WTC11 (cell line): ENCODE results near the gene PDZD2. TPM values are rescaled to one million over a fixed set of nuclear protein-coding genes. Genes with fewer than 3 reads are reported as not detected.

Experiments used
- ATAC-seq: fragments of 200-7000 bp; cut with Tn5 transposase; 2 replicates; pipeline ENCODE4 v1.10.0; 2021; ENCODE audit warnings: mild to moderate bottlenecking, moderate library complexity
- CTCF ChIA-PET: fragments of 300-600 bp; sonication (Branson Sonifier 250); formaldehyde crosslinking; loops from one replicate; lab custom pipeline; 2021; ENCODE audit warnings: antibody characterized with exemption; lab: Charles Lee
- POLR2A ChIA-PET: fragments of 350-600 bp; sonication (Branson Sonifier 250); formaldehyde crosslinking; loops from one replicate; lab custom pipeline; 2021; ENCODE audit warnings: antibody characterized with exemption; lab: Charles Lee
- DNase-seq: peaks from one replicate; pipeline ENCODE4 v3.0.0; 2021; ENCODE audit warnings: low spot score
- H3K27ac Mint-ChIP-seq: 2 replicates; pipeline ENCODE4 v1.8.0; 2021; ENCODE audit warnings: mixed read lengths
- H3K27me3 Mint-ChIP-seq: 2 replicates; pipeline ENCODE4 v1.8.0; 2021; ENCODE audit warnings: low read depth, mild to moderate bottlenecking, moderate library complexity, mixed read lengths
- H3K36me3 Mint-ChIP-seq: 2 replicates; pipeline ENCODE4 v1.8.0; 2021; ENCODE audit warnings: mixed read lengths
- H3K4me1 Mint-ChIP-seq: 2 replicates; pipeline ENCODE4 v1.8.0; 2022; ENCODE audit warnings: mixed read lengths
- H3K4me3 Mint-ChIP-seq: 2 replicates; pipeline ENCODE4 v1.8.0; 2021; ENCODE audit warnings: mild to moderate bottlenecking, moderate library complexity, mixed read lengths
- H3K9me3 Mint-ChIP-seq: 2 replicates; pipeline ENCODE4 v1.8.0; 2021; ENCODE audit warnings: mixed read lengths
- ATF1 ChIP-seq: sonication (generic); formaldehyde crosslinking; IDR thresholded peaks from 2 replicates; pipeline ENCODE4 v1.8.1; 2023; ENCODE audit warnings: mild to moderate bottlenecking, moderate library complexity, missing genetic modification reagents
- CBFB ChIP-seq: sonication (generic); formaldehyde crosslinking; IDR thresholded peaks from 2 replicates; pipeline ENCODE4 v1.8.1; 2022; ENCODE audit warnings: mild to moderate bottlenecking, low read depth, missing genetic modification reagents
- E2F1 ChIP-seq: sonication (generic); formaldehyde crosslinking; IDR thresholded peaks from 2 replicates; pipeline ENCODE4 v1.8.0; 2022; ENCODE audit warnings: mild to moderate bottlenecking, missing genetic modification reagents
- E2F4 ChIP-seq: sonication (generic); formaldehyde crosslinking; IDR thresholded peaks from 2 replicates; pipeline ENCODE4 v1.8.1; 2022; ENCODE audit warnings: low read depth, mild to moderate bottlenecking, moderate library complexity, missing genetic modification reagents, borderline replicate concordance
- FOXK1 ChIP-seq: sonication (generic); formaldehyde crosslinking; IDR thresholded peaks from 2 replicates; pipeline ENCODE4 v1.8.0; 2022; ENCODE audit warnings: mild to moderate bottlenecking, moderate library complexity, missing genetic modification reagents
- MYBL2 ChIP-seq: sonication (generic); formaldehyde crosslinking; IDR thresholded peaks from 2 replicates; pipeline ENCODE4 v1.8.1; 2023; ENCODE audit warnings: mild to moderate bottlenecking, moderate library complexity, missing genetic modification reagents
- OVOL2 ChIP-seq: fragments of 250-450 bp; sonication (Bioruptor Pico); IDR thresholded peaks from 2 replicates; pipeline ENCODE4 v1.9.0; 2021; ENCODE audit warnings: mild to moderate bottlenecking, borderline replicate concordance
- RELA ChIP-seq: sonication (generic); formaldehyde crosslinking; IDR thresholded peaks from 2 replicates; pipeline ENCODE4 v1.8.1; 2022; ENCODE audit warnings: missing genetic modification reagents, mild to moderate bottlenecking, borderline replicate concordance
- SMAD3 ChIP-seq: sonication (generic); formaldehyde crosslinking; IDR thresholded peaks from 2 replicates; pipeline ENCODE4 v1.8.0; 2022; ENCODE audit warnings: missing genetic modification reagents, mild to moderate bottlenecking, borderline replicate concordance
- SMAD4 ChIP-seq: sonication (generic); formaldehyde crosslinking; IDR thresholded peaks from 2 replicates; pipeline ENCODE4 v1.8.0; 2022; ENCODE audit warnings: mild to moderate bottlenecking, missing genetic modification reagents
- TEAD1 ChIP-seq: sonication (generic); formaldehyde crosslinking; IDR thresholded peaks from 2 replicates; pipeline ENCODE4 v1.8.0; 2022; ENCODE audit warnings: mild to moderate bottlenecking, missing genetic modification reagents
- TEAD4 ChIP-seq: sonication (generic); formaldehyde crosslinking; IDR thresholded peaks from 2 replicates; pipeline ENCODE4 v1.8.0; 2022; ENCODE audit warnings: mild to moderate bottlenecking, missing genetic modification reagents
- ZBTB21 ChIP-seq: sonication (generic); formaldehyde crosslinking; IDR thresholded peaks from 2 replicates; pipeline ENCODE4 v1.8.1; 2023; ENCODE audit warnings: mild to moderate bottlenecking, missing genetic modification reagents, borderline replicate concordance
- ZNF317 ChIP-seq: sonication (generic); formaldehyde crosslinking; IDR thresholded peaks from 2 replicates; pipeline ENCODE4 v1.8.1; 2023; ENCODE audit warnings: low read depth, mild to moderate bottlenecking, moderate library complexity, missing genetic modification reagents, borderline replicate concordance
- ZNF416 ChIP-seq: fragments of 250-450 bp; sonication (Bioruptor Pico); IDR thresholded peaks from 2 replicates; pipeline ENCODE4 v1.9.0; 2021; ENCODE audit warnings: mild to moderate bottlenecking, inconsistent platforms
- total RNA-seq: library from RNA; stranded (reverse); gene quantifications from 3 replicates; pipeline ENCODE4 v1.2.3, GENCODE V29; 2021
- TF ChIP-seq, protein P1 (sequence below): sonication (generic); formaldehyde crosslinking; IDR thresholded peaks from 2 replicates; pipeline ENCODE4 v1.8.1; 2023; ENCODE audit warnings: mild to moderate bottlenecking, moderate library complexity, missing genetic modification reagents
- TF ChIP-seq, protein P2 (sequence below): fragments of 200-600 bp; IDR thresholded peaks from 2 replicates; pipeline ENCODE4 v1.8.0; 2022; ENCODE audit warnings: antibody characterized with exemption
- TF ChIP-seq, protein P3 (sequence below): sonication (generic); formaldehyde crosslinking; IDR thresholded peaks from 2 replicates; pipeline ENCODE4 v1.8.0; 2023; ENCODE audit warnings: mild to moderate bottlenecking, missing genetic modification reagents
- TF ChIP-seq, protein P4 (sequence below): sonication (generic); formaldehyde crosslinking; IDR thresholded peaks from 2 replicates; pipeline ENCODE4 v1.8.1; 2022; ENCODE audit warnings: low read depth, missing genetic modification reagents, borderline replicate concordance
- TF ChIP-seq, protein P5 (sequence below): sonication (generic); formaldehyde crosslinking; IDR thresholded peaks from 2 replicates; pipeline ENCODE4 v1.8.1; 2022; ENCODE audit warnings: mild to moderate bottlenecking, missing genetic modification reagents, moderate library complexity, borderline replicate concordance

PDZD2 gene
- total RNA-seq, 1 experiment from 2014 or later = 11.4 TPM

DNA sequence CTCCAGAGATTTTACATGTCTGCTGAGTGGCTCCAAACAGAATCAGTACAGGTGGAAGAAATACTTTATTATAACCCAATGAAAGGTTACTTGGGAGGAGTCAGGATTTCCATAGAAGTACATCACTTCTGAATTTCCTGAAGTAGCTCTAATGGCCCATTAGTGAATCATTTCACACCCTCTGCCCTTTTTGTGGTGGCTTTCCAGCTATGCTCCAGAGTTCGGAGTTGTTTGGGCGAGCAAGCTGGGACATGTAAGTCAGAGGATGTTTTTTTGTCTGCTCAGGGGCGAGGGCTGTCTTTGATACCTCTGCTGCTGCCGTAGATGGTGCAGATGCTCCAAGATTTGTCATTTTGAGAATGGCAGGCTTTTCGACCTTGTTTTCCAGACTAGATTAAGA is 309.1 kb downstream of the PDZD2 start (continued):
- TF ChIP-seq E2F4 (CRISPR knock-in tag) (no peak), ATF1 (no peak), E2F1 (no peak), CBFB (CRISPR knock-in tag) (no peak), RELA (CRISPR knock-in tag) (no peak)
- TF ChIP-seq, protein P1, sequence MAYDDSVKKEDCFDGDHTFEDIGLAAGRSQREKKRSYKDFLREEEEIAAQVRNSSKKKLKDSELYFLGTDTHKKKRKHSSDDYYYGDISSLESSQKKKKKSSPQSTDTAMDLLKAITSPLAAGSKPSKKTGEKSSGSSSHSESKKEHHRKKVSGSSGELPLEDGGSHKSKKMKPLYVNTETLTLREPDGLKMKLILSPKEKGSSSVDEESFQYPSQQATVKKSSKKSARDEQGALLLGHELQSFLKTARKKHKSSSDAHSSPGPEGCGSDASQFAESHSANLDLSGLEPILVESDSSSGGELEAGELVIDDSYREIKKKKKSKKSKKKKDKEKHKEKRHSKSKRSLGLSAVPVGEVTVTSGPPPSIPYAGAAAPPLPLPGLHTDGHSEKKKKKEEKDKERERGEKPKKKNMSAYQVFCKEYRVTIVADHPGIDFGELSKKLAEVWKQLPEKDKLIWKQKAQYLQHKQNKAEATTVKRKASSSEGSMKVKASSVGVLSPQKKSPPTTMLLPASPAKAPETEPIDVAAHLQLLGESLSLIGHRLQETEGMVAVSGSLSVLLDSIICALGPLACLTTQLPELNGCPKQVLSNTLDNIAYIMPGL = no peak
- TF ChIP-seq, protein P2, sequence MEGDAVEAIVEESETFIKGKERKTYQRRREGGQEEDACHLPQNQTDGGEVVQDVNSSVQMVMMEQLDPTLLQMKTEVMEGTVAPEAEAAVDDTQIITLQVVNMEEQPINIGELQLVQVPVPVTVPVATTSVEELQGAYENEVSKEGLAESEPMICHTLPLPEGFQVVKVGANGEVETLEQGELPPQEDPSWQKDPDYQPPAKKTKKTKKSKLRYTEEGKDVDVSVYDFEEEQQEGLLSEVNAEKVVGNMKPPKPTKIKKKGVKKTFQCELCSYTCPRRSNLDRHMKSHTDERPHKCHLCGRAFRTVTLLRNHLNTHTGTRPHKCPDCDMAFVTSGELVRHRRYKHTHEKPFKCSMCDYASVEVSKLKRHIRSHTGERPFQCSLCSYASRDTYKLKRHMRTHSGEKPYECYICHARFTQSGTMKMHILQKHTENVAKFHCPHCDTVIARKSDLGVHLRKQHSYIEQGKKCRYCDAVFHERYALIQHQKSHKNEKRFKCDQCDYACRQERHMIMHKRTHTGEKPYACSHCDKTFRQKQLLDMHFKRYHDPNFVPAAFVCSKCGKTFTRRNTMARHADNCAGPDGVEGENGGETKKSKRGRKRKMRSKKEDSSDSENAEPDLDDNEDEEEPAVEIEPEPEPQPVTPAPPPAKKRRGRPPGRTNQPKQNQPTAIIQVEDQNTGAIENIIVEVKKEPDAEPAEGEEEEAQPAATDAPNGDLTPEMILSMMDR = no peak

DNA sequence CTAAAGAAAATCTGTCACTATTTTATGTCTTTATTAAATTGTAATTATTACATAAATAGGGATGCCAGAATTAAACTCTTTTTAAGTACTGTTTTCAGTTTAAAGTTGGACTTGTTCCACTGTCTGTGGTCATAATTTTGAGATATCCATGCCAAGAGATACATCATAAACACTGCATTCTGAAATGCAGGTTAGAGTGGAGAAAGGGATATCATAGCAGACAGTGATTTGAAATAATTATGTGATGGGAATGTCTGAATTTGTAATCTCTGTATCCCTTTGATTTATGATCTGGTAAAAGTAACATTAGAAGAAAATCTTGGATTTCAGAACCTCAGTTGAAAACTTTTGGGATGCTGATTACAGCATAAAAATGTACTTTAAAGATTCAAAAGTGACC is 313.1 kb downstream of the PDZD2 start:
- POLR2A ChIA-PET = no interaction called here
- Mint-ChIP-seq H3K9me3 (peaks cover 11% of the 10 kb centered on the region), H3K4me1 (peaks cover 5% of the 10 kb centered on the region), H3K27me3 (no peaks in the 10 kb centered on the region), H3K36me3 (no peaks in the 10 kb centered on the region), H3K27ac (no peak overlapping the region), H3K4me3 (no peak overlapping the region)
- TF ChIP-seq SMAD4 (CRISPR knock-in tag) (no peak), OVOL2 (CRISPR knock-in tag) (no peak), ZNF416 (no peak), TEAD4 (CRISPR knock-in tag) (no peak), MYBL2 (no peak), SMAD3 (CRISPR knock-in tag) (no peak), ZBTB21 (CRISPR knock-in tag) (no peak), ZNF317 (no peak), TEAD1 (CRISPR knock-in tag) (no peak), FOXK1 (CRISPR knock-in tag) (no peak)
- TF ChIP-seq, protein P1 = no peak
- TF ChIP-seq, protein P3, sequence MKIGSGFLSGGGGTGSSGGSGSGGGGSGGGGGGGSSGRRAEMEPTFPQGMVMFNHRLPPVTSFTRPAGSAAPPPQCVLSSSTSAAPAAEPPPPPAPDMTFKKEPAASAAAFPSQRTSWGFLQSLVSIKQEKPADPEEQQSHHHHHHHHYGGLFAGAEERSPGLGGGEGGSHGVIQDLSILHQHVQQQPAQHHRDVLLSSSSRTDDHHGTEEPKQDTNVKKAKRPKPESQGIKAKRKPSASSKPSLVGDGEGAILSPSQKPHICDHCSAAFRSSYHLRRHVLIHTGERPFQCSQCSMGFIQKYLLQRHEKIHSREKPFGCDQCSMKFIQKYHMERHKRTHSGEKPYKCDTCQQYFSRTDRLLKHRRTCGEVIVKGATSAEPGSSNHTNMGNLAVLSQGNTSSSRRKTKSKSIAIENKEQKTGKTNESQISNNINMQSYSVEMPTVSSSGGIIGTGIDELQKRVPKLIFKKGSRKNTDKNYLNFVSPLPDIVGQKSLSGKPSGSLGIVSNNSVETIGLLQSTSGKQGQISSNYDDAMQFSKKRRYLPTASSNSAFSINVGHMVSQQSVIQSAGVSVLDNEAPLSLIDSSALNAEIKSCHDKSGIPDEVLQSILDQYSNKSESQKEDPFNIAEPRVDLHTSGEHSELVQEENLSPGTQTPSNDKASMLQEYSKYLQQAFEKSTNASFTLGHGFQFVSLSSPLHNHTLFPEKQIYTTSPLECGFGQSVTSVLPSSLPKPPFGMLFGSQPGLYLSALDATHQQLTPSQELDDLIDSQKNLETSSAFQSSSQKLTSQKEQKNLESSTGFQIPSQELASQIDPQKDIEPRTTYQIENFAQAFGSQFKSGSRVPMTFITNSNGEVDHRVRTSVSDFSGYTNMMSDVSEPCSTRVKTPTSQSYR (CRISPR knock-in tag) = no peak
- TF ChIP-seq, protein P4, sequence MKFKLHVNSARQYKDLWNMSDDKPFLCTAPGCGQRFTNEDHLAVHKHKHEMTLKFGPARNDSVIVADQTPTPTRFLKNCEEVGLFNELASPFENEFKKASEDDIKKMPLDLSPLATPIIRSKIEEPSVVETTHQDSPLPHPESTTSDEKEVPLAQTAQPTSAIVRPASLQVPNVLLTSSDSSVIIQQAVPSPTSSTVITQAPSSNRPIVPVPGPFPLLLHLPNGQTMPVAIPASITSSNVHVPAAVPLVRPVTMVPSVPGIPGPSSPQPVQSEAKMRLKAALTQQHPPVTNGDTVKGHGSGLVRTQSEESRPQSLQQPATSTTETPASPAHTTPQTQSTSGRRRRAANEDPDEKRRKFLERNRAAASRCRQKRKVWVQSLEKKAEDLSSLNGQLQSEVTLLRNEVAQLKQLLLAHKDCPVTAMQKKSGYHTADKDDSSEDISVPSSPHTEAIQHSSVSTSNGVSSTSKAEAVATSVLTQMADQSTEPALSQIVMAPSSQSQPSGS (CRISPR knock-in tag) = no peak
- TF ChIP-seq, protein P5, sequence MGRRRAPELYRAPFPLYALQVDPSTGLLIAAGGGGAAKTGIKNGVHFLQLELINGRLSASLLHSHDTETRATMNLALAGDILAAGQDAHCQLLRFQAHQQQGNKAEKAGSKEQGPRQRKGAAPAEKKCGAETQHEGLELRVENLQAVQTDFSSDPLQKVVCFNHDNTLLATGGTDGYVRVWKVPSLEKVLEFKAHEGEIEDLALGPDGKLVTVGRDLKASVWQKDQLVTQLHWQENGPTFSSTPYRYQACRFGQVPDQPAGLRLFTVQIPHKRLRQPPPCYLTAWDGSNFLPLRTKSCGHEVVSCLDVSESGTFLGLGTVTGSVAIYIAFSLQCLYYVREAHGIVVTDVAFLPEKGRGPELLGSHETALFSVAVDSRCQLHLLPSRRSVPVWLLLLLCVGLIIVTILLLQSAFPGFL (CRISPR knock-in tag) = no peak
- DNase-seq = no peak
- CTCF ChIA-PET = no interaction called here
- ATAC-seq = no peak
